B cell (primary cell): ENCODE data around the gene HEPACAM. TPM values are rescaled to one million over a fixed set of nuclear protein-coding genes. Genes with fewer than 3 reads are reported as not detected.

Experiments used
- ATAC-seq: fragments of 200-7000 bp; cut with Tn5 transposase; one replicate; pipeline ENCODE4 v1.10.0; 2021; ENCODE audit warnings: low read depth, mild to moderate bottlenecking, moderate number of reproducible peaks, moderate library complexity
- CTCF ChIA-PET: fragments of 350-600 bp; sonication (Branson Sonifier 250); formaldehyde crosslinking; loops from one replicate; lab custom pipeline; 2021; ENCODE audit warnings: antibody characterized with exemption, inconsistent platforms; lab: Charles Lee
- POLR2A ChIA-PET: fragments of 350-600 bp; sonication (Branson Sonifier 250); formaldehyde crosslinking; loops from one replicate; lab custom pipeline; 2021; ENCODE audit warnings: antibody characterized with exemption; lab: Charles Lee
- DNase-seq: peaks from one replicate; pipeline ENCODE4 v3.0.0; 2013
- H2AFZ ChIP-seq: 2 replicates; pipeline ENCODE4 v1.6.1; 2012; ENCODE audit warnings: mild to moderate bottlenecking, low read depth, low read length; ENCODE audit not compliant: insufficient read depth, poor library complexity, severe bottlenecking
- H3K27ac ChIP-seq, 2 donors: 1 replicate in 1 of 2; 2 replicates in 1 of 2; pipeline ENCODE4 v1.5.1; 2012 to 2013; ENCODE audit warnings: low read length in 2 of 2, mild to moderate bottlenecking in 2 of 2, moderate library complexity in 1 of 2
- H3K27me3 ChIP-seq, 4 experiments: fragments of 200-600 bp in 1 of 4; sonication (generic) in 1 of 4; replicated peaks in 1 of 4; 1 replicate in 2 of 4; 2 replicates in 2 of 4; pipeline versions ENCODE4 v1.6.1 to v1.7.0; 2013 to 2016; ENCODE audit warnings: low read length in 3 of 4, mild to moderate bottlenecking in 2 of 4, mixed read lengths in 1 of 4, moderate library complexity in 1 of 4; ENCODE audit not compliant: insufficient read depth in 4 of 4, control insufficient read depth in 3 of 4; ENCODE audit errors: control extremely low read depth in 1 of 4
- H3K36me3 ChIP-seq, 2 experiments: replicated peaks in 1 of 2; 1 replicate in 1 of 2; 2 replicates in 1 of 2; pipeline versions ENCODE4 v1.6.1 to v1.7.1; 2013; ENCODE audit warnings: low read length in 1 of 2; ENCODE audit not compliant: insufficient read depth in 2 of 2, control insufficient read depth in 1 of 2; ENCODE audit errors: control extremely low read depth in 1 of 2, extremely low read depth in 1 of 2
- H3K4me1 ChIP-seq, 2 donors: fragments of 200-600 bp in 1 of 2; sonication (generic) in 1 of 2; 1 replicate in 1 of 2; 2 replicates in 1 of 2; pipeline versions ENCODE4 v1.5.1 to v1.6.1; 2013 to 2017; ENCODE audit warnings: low read length in 2 of 2; ENCODE audit not compliant: control insufficient read depth in 2 of 2, insufficient read depth in 2 of 2
- H3K4me2 ChIP-seq: replicated peaks from 2 replicates; pipeline ENCODE3; 2012; ENCODE audit warnings: mild to moderate bottlenecking, low read depth, low read length; ENCODE audit not compliant: poor library complexity, severe bottlenecking
- H3K4me3 ChIP-seq, 5 experiments: fragments of 200-600 bp in 1 of 5; sonication (generic) in 1 of 5; 1 replicate in 3 of 5; 2 replicates in 2 of 5; pipeline versions ENCODE4 v1.5.1 to v1.7.0; 2011 to 2016; ENCODE audit warnings: low read length in 4 of 5, mild to moderate bottlenecking in 4 of 5, low read depth in 2 of 5, control low read depth in 1 of 5, moderate library complexity in 1 of 5; ENCODE audit not compliant: insufficient read depth in 1 of 5; ENCODE audit errors: control extremely low read depth in 1 of 5, extremely low read depth in 1 of 5
- H3K79me2 ChIP-seq: fragments of 200-600 bp; sonication (generic); one replicate; pipeline ENCODE4 v1.6.0; 2016; ENCODE audit warnings: low read length; ENCODE audit not compliant: control insufficient read depth, insufficient read depth
- H3K9ac ChIP-seq: fragments of 200-600 bp; sonication (generic); 2 replicates; pipeline ENCODE4 v1.6.1; 2017; ENCODE audit warnings: mild to moderate bottlenecking, low read length, moderate library complexity
- H3K9me3 ChIP-seq, 3 donors: one replicate each; pipeline versions ENCODE4 v1.6.1 to v1.7.1; 2013; ENCODE audit warnings: low read length in 2 of 3; ENCODE audit not compliant: control insufficient read depth in 2 of 3, insufficient read depth in 1 of 3; ENCODE audit errors: control extremely low read depth in 1 of 3
- H4K20me1 ChIP-seq: 2 replicates; pipeline ENCODE4 v1.6.0; 2012; ENCODE audit warnings: mild to moderate bottlenecking, low read length; ENCODE audit not compliant: insufficient read depth, control insufficient read depth, poor library complexity, severe bottlenecking
- H3K27ac Mint-ChIP-seq: one replicate; pipeline ENCODE4 v1.8.0; 2021; ENCODE audit warnings: mixed read lengths
- H3K27me3 Mint-ChIP-seq: one replicate; pipeline ENCODE4 v1.8.0; 2021; ENCODE audit warnings: mixed read lengths
- H3K4me1 Mint-ChIP-seq: one replicate; pipeline ENCODE4 v1.8.0; 2021; ENCODE audit warnings: mixed read lengths
- H3K4me3 Mint-ChIP-seq: one replicate; pipeline ENCODE4 v1.8.0; 2021; ENCODE audit warnings: mixed read lengths
- H3K9me3 Mint-ChIP-seq: one replicate; pipeline ENCODE4 v1.8.0; 2022; ENCODE audit warnings: mixed read lengths; ENCODE audit not compliant: insufficient read depth
- EZH2 ChIP-seq: IDR thresholded peaks from 2 replicates; pipeline ENCODE4 v1.6.1; 2012; ENCODE audit warnings: borderline replicate concordance, low read depth, mild to moderate bottlenecking, moderate library complexity, low read length; ENCODE audit not compliant: insufficient read depth, poor library complexity, severe bottlenecking
- WGBS: methylation state at CpG from one replicate; pipeline ENCODE4 v1.1.5; 2013; ENCODE audit warnings: missing lambda C conversion rate; ENCODE audit not compliant: insufficient coverage; 5-methylcytosine and 5-hydroxymethylcytosine counted together
- intact Hi-C: fragments of 100-400 bp; cut with micrococcal nuclease; formaldehyde crosslinking; loops from one replicate; pipeline ENCODE4 v1.10.0; 2022
- polyA plus RNA-seq: library from polyadenylated mRNA; depleted of rRNA; stranded (reverse); fragments of >200 nt; gene quantifications from 2 replicates; pipeline ENCODE4 v1.2.3, GENCODE V29; 2012
- total RNA-seq, 2 donors: library from RNA; stranded (reverse); fragments of 120-200 nt in 1 of 2; gene quantifications; 1 replicate in 1 of 2; 2 replicates in 1 of 2; pipeline versions ENCODE4 v1.2.3 to v1.2.4, GENCODE V29; 2013 to 2022
- TF ChIP-seq, protein P1 (sequence below): fragments of 200-600 bp; IDR thresholded peaks from one replicate; pipeline ENCODE4 v1.8.0; 2022; ENCODE audit warnings: antibody characterized with exemption, mild to moderate bottlenecking

Gene HEPACAM
- total and polyA plus RNA-seq, 2 donors (not counting 1 experiment from before 2014, with no cell fraction given) = not detected

DNA sequence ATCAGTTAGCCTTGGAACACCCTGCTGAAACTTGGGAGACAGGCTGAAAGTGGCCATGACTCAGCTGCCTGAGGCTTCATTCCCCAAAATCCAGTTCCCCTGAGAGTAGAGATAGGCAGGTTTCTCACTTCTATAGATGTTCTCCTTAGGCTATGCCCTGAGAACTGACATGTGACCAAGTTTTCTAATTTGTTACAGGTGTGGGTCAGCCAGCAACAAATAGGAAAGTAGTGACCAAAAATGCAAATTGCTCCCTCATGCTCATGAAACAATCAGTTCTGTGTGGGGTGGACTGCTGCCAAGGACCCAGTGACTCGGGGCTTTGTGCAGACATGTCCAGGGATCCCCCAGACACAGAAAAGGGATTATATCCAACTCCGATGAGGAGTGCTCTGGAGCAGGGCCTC, 10.9 kb upstream of the HEPACAM start:
- ChIA-PET CTCF (no interaction called here), POLR2A (no interaction called here)
- no peak overlapping the region for H3K27ac Mint-ChIP-seq
- no peaks in the 10 kb centered on the region for H3K4me1 Mint-ChIP-seq
- Histone ChIP-seq H3K27me3 (peaks cover 0 to 11% (median 9%) of the 10 kb centered on the region in 4 experiments), H3K27ac (no peak overlapping the region), H3K9ac (no peak overlapping the region), H3K4me3 (no peak overlapping the region), H3K36me3 (no peaks in the 10 kb centered on the region), H3K9me3 (peaks cover 0 to 6% (median 3%) of the 10 kb centered on the region in 3 donors), H3K79me2 (no peaks in the 10 kb centered on the region), H4K20me1 (no peaks in the 10 kb centered on the region), H2AFZ (no peak overlapping the region), H3K4me1 (no peaks in the 10 kb centered on the region), H3K4me2 (no peak overlapping the region)
- 50% methylated on average over 2 of the region's 2 CpGs for WGBS
- no peak for DNase-seq
- TF ChIP-seq, protein P1, sequence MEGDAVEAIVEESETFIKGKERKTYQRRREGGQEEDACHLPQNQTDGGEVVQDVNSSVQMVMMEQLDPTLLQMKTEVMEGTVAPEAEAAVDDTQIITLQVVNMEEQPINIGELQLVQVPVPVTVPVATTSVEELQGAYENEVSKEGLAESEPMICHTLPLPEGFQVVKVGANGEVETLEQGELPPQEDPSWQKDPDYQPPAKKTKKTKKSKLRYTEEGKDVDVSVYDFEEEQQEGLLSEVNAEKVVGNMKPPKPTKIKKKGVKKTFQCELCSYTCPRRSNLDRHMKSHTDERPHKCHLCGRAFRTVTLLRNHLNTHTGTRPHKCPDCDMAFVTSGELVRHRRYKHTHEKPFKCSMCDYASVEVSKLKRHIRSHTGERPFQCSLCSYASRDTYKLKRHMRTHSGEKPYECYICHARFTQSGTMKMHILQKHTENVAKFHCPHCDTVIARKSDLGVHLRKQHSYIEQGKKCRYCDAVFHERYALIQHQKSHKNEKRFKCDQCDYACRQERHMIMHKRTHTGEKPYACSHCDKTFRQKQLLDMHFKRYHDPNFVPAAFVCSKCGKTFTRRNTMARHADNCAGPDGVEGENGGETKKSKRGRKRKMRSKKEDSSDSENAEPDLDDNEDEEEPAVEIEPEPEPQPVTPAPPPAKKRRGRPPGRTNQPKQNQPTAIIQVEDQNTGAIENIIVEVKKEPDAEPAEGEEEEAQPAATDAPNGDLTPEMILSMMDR = no peak
- no peak overlapping the region for H3K4me3 Mint-ChIP-seq
- H3K27me3 Mint-ChIP-seq = peaks cover 26% of the 10 kb centered on the region
- peaks cover 6% of the 10 kb centered on the region for H3K9me3 Mint-ChIP-seq
- no peak for ATAC-seq
- intact Hi-C loops = no loop called here

DNA sequence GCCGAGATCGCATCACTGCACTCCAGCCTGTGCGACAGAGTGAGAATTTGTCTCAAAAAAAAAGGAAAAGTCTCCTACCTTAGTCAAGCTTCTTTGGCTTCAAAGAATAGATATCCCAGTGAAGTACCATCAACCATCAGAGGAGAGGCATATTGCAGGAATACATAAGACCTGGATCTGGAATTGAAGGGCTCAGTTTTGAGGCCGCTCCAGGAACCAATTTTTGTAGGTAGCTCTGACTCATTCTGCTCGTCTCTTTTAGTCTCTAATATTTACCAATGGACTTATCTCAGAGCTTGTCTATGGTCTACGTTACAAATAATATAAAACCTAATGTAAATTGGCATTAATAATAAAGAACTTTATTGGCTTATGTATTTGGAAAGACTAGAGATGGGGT, 10.0 kb upstream of the HEPACAM start:
- WGBS = no CpG with 5 or more reads among the region's 6 CpGs
- CTCF ChIA-PET = no interaction called here
- H3K27me3 ChIP-seq = peaks cover 0 to 11% (median 9%) of the 10 kb centered on the region in 4 experiments
- no peak overlapping the region for H3K27ac ChIP-seq
- no peak overlapping the region for H2AFZ ChIP-seq
- H3K36me3 ChIP-seq = no peaks in the 10 kb centered on the region
- no peak for TF ChIP-seq EZH2
- TF ChIP-seq, protein P1 = no peak
- POLR2A ChIA-PET = no interaction called here
- peaks cover 6% of the 10 kb centered on the region for H3K9me3 Mint-ChIP-seq
- H4K20me1 ChIP-seq = no peaks in the 10 kb centered on the region
- peaks cover 30% of the 10 kb centered on the region for H3K27me3 Mint-ChIP-seq
- no peak overlapping the region for H3K4me3 ChIP-seq
- ATAC-seq (no peak), DNase-seq (no peak)
- intact Hi-C loops = no loop called here
- H3K4me1 ChIP-seq = no peaks in the 10 kb centered on the region
- no peak overlapping the region for H3K27ac Mint-ChIP-seq
- H3K79me2 ChIP-seq = no peaks in the 10 kb centered on the region
- H3K9me3 ChIP-seq = peaks cover 0 to 6% (median 3%) of the 10 kb centered on the region in 3 donors
- H3K4me3 Mint-ChIP-seq = no peak overlapping the region
- no peak overlapping the region for H3K9ac ChIP-seq
- no peak overlapping the region for H3K4me2 ChIP-seq
- no peaks in the 10 kb centered on the region for H3K4me1 Mint-ChIP-seq
